Measurements from ENCODE around the gene FBLN1. TPM values are rescaled to one million over a fixed set of nuclear protein-coding genes. Genes with fewer than 3 reads are reported as not detected.

FBLN1 gene
- total RNA-seq, 6 experiments from 2014 or later, result 199 to 346 (median 326) TPM

DNA sequence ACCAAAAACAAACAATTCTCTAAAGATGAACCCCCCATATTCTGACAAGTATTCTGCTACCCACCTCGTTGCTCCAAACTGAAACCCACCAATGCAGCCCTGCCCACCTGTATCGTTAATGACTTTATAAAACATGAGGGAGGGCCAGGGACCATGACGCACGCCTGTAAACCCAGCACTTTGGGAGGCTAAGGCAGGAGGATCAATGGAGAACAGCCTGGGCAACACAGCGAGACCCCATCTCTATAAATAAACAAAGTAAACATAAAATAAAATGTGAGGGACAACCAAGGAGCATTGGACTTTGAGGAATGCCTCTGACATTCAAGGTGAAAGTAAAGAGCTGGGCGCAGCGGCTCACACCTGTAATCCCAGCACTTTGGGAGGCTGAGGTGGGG is 129.2 kb downstream of the FBLN1 start:
- no peak for DNase-seq
- TF ChIP-seq, protein P1, sequence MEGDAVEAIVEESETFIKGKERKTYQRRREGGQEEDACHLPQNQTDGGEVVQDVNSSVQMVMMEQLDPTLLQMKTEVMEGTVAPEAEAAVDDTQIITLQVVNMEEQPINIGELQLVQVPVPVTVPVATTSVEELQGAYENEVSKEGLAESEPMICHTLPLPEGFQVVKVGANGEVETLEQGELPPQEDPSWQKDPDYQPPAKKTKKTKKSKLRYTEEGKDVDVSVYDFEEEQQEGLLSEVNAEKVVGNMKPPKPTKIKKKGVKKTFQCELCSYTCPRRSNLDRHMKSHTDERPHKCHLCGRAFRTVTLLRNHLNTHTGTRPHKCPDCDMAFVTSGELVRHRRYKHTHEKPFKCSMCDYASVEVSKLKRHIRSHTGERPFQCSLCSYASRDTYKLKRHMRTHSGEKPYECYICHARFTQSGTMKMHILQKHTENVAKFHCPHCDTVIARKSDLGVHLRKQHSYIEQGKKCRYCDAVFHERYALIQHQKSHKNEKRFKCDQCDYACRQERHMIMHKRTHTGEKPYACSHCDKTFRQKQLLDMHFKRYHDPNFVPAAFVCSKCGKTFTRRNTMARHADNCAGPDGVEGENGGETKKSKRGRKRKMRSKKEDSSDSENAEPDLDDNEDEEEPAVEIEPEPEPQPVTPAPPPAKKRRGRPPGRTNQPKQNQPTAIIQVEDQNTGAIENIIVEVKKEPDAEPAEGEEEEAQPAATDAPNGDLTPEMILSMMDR (IDR thresholded peaks at IDR 0.05), result no peak
- no peaks in the 10 kb centered on the region for H3K9me3 Mint-ChIP-seq
- no peak overlapping the region for H3K27ac Mint-ChIP-seq
- no peak overlapping the region for H3K4me3 Mint-ChIP-seq
- H3K4me1 Mint-ChIP-seq (ENCODE audit: low read depth), result peaks cover 18% of the 10 kb centered on the region
- H3K27me3 Mint-ChIP-seq (ENCODE audit: insufficient read depth), result peaks cover 26% of the 10 kb centered on the region
- H3K36me3 Mint-ChIP-seq (ENCODE audit: low read depth), result no peaks in the 10 kb centered on the region

DNA sequence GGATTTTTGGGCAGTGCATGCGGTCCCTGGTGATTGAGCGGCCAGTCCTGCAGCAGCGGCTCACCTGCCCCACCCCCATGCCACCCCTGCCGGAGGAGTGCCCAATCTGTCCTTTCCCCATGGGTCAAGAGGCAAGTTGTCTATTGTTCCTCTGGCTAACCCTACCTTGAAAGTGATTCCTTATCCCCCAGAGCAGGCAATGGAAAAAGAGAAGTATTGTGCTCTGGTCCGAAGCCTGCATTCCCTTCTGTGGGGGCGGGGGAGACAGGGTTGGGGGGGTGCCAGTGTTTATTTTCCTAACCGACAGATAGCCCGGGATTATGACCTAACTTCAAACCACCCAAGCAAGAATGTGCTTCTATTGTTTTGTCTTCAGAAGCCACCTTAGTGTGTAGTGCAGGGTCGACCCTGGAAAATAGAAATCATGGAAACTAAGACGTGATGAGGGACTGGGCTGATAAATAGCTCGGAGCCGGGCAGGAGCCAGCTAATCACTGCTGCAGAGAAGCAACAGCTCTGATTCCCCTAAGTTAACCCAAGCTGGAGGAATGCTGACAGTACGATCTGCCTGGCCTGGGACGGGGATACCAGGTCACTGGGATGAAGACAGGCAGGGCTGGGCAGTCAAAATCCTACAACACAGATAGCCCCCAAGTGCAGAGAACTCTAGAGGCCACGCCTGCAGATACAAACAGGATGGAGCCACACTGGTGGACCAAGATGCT is 130.3 kb downstream of the FBLN1 start:
- peaks cover 31% of the 10 kb centered on the region for H3K27me3 Mint-ChIP-seq (ENCODE audit: insufficient read depth)
- H3K9me3 Mint-ChIP-seq, result no peaks in the 10 kb centered on the region
- H3K27ac Mint-ChIP-seq, result no peak overlapping the region
- no peak overlapping the region for H3K4me3 Mint-ChIP-seq
- peaks cover 15% of the 10 kb centered on the region for H3K4me1 Mint-ChIP-seq (ENCODE audit: low read depth)
- DNase-seq, result no peak
- TF ChIP-seq, protein P1 (IDR thresholded peaks at IDR 0.05), result no peak
- no peaks in the 10 kb centered on the region for H3K36me3 Mint-ChIP-seq (ENCODE audit: low read depth)

DNA sequence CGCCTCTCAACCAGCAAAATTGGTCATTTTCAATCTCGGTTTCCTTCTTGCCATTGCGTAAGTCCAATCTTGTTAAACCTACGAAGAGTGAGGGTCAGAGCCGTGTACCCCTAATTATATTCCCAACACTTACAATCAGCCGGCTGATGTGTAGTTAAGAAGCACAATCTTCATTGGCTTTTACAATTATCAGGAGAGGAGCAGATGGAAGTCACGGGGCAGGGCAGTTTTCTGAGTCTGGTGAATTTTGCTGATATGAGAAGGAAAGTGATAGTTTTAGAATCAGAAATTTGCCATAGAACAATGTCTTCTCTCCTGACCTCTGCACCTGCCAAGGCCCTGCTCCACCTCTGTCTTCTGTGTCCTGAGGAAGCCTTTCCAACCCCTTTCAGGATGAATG is 134.0 kb downstream of the FBLN1 start:
- Mint-ChIP-seq H3K9me3 (no peaks in the 10 kb centered on the region), H3K36me3 (ENCODE audit: low read depth) (no peaks in the 10 kb centered on the region), H3K4me3 (no peak overlapping the region), H3K27me3 (ENCODE audit: insufficient read depth) (peaks cover 12% of the 10 kb centered on the region), H3K27ac (no peak overlapping the region), H3K4me1 (ENCODE audit: low read depth) (peaks cover 35% of the 10 kb centered on the region)
- no peak for DNase-seq
- TF ChIP-seq, protein P1 (IDR thresholded peaks at IDR 0.05), result no peak

DNA sequence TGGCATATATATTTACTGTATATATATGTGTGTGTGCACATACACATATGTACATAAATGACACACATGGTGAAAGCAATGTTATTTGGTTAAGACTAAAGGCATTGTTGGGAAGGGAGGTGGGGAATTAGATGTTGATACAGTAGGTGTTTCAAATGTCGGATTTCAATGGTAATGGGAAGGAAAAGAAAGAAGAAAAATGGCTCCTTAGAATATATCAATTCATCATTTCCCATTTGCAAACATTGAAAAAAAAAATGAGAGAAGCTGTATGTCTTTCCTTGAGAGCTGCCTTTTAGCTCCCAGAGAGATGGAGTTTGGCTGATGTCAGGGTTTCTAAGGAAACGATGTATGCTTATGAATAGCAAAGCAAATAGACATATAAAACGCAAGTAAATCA is 135.5 kb downstream of the FBLN1 start:
- Mint-ChIP-seq H3K27me3 (ENCODE audit: insufficient read depth) (peaks cover 5% of the 10 kb centered on the region), H3K36me3 (ENCODE audit: low read depth) (no peaks in the 10 kb centered on the region), H3K4me3 (no peak overlapping the region)

DNA sequence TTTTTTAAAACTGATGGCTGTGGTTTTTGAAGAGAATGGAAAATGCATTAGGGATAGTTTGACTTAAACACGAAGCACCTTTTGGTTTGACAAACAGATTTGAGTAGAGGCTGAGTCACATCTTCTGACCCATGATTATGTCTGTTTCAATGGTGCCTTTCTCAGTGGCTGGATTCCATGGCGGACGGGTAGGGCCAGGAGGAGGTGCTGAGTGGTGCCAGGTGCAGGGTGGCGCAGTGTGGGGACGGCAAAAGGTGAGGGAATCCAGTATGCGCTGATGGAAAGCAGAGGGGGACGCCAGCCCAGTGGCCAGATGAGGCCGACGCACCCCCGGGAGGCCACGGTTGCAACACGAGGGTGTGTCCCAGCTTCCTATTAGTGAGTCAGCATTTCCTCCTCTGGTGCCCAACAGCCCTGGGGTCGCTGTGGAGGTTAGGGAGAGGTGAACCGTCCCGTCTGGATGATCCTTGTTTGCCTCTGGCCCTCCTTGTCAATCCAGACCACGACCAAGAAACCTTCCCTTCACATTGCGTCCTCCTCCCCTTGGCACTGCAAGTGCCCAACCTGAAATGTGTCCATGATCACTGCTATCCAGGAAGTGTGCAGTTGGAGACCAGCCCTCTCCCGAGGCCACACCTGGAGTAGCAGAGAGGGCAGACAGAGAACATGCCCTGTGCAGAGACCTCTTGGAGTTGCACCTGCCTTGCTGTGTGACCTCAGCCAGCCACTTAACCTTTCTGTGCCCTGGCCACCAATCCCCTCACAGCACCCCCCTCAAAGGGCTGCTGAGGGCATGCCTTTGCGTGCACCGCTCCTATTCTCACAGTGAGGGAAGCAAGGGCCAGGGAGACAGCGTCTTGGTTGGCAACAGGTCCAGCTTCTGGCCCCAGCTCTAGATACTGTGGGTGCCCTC is 136.4 kb downstream of the FBLN1 start:
- TF ChIP-seq, protein P1 (IDR thresholded peaks at IDR 0.05), result peak; percentile 34; the same call in 1 of the 2 replicates
- H3K27me3 Mint-ChIP-seq (ENCODE audit: insufficient read depth), result peaks cover 5% of the 10 kb centered on the region
- H3K27ac Mint-ChIP-seq, result peak overlapping the region; percentile 85
- no peaks in the 10 kb centered on the region for H3K36me3 Mint-ChIP-seq (ENCODE audit: low read depth)
- H3K9me3 Mint-ChIP-seq, result no peaks in the 10 kb centered on the region
- peak; percentile 43 for DNase-seq
- peaks cover 28% of the 10 kb centered on the region for H3K4me1 Mint-ChIP-seq (ENCODE audit: low read depth)
- H3K4me3 Mint-ChIP-seq, result peak overlapping the region; percentile 63

More for the DNA sequence above, 135.5 kb downstream of the FBLN1 start:
- H3K27ac Mint-ChIP-seq, result no peak overlapping the region
- TF ChIP-seq, protein P1 (IDR thresholded peaks at IDR 0.05), result no peak
- peaks cover 30% of the 10 kb centered on the region for H3K4me1 Mint-ChIP-seq (ENCODE audit: low read depth)
- DNase-seq, result no peak
- H3K9me3 Mint-ChIP-seq, result no peaks in the 10 kb centered on the region
